Measurements from ENCODE around the gene GAL3ST2. TPM values are rescaled to one million over a fixed set of nuclear protein-coding genes. Genes with fewer than 3 reads are reported as not detected.
"Not testable (repeated sequence)": the region's sequence is repeated elsewhere in the genome, so short reads cannot be mapped to it uniquely, and the experiment has no call there.

Gene GAL3ST2
- total RNA-seq: under 1 TPM; 0.21 to 0.25 TPM

DNA sequence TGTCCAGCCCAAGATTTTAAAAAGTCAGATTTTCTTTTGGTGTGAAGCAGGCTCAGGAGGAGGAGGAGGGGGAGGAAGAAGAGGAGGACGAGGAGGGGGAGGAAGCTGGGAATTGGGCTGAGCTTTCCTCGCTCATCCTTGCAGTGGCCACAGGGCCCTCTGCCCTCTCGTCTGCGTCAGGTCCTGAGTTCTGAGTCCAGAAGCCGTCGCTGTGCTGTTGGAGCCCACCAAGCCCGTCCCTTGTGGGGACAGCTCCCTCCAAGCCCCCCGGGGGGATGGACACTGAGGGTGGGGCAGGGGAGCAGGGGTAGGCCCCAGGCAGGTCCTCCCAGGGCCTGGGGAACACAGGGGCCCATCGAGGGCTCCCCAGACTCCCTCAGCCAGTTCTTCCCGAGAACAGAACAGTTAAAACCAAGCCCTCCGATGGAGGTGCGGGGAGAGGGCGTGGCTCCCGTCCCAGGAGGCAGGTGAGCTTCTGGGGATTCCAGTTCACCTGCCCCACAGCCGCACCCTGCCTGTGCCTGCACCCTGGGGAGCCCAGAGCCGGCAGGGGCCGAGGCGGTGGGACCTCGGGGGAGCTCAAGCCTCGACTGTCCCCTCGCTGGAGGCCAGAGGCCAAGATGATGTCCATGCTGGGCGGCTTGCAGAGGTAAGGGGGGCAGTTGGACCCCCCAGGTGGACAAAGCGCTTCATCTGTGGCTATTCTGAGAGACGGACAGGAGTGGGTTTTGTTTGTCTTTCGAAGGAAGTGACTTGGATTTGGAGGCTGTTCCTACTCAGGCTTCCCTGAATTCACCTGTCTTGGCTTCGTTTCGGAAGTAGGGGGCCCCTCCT, at the start of gene GAL3ST2:
Gene GAL3ST2 (plus strand): TSS at position 487 of the 834 bp plus-strand sequence. CDS start 134 bp downstream, at position 621.
- ChIA-PET POLR2A (no interaction called here), CTCF (no interaction called here)

DNA sequence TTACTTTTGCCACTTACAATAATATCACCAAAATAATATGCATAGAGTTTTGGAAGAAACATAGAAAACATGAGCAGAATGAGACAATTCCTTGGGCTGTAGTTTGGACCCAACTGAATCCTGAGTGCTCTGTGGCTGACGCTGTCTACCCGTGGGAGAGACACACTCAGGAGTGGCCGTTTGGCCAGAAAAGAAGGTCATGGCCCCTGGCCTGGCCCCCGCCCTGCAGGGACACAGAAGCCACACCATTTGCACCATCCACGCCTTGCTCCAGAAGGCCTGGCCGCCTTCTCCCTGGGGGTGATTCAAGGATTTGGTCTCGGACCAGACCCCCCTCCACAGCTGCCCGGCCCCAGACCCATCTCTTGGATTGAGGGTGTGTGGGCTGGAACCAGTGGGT, 48.6 kb upstream of the GAL3ST2 start:
- CTCF ChIA-PET: no interaction called here
- POLR2A ChIA-PET: no interaction called here

DNA sequence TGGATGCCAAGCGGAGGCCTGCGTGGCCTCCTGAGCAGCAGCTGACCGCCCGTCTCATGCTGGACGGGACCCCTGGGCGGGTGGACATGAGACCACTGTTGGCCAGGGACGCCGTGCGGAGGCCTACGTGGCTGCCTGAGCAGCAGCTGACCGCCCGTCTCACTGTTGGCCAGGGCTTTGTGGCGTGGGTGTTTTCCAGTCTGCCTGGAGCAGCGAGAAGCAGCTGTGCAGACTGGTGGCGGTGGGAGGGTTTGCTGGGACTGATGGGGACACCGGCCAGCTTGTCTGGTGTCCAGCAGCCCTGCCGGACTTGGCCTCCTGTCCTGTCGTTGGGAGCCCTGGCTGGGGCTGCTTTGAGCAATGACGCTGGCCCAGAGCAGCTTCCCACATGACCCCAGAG, 48.0 kb upstream of the GAL3ST2 start:
- CTCF ChIA-PET: no interaction called here

GRCh38 chr2:241729868-241730267, 46.8 kb upstream of the GAL3ST2 start:
- ChIA-PET CTCF (interaction anchor here (0.6 kb wide), 1 partner anchor 18 kb away, joined by 3 read pairs; no protein-coding TSS in a partner anchor), POLR2A (no interaction called here)

More for the DNA sequence above, 48.0 kb upstream of the GAL3ST2 start:
- POLR2A ChIA-PET: no interaction called here

DNA sequence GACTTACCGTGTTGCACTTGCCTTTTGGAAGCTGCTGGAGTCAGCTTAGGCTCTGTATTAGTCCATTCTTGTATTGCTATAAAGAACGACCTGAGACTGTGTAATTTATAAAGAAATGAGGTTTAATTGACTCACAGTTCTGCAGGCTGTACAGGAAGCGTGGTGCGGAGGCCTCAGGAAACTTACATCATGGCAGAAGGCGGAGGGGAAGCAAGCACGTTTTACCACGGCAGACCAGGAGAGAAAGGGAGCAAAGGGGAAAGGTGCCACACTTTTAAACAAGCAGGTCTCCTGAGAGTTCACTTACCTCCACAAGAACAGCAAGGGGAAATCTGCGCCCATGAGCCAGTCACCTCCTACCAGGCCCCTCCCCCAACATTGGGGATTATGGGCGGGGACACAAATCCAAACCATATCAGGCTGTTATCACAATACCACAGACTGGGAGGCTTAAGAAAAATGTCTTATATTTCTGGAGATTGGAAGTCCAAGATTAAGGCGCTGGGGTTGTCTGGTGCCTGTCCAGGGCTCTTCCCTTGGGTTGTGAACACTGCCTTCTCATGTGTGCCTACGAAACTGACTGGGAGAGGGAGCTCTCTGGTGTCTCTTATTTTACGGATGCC, 45.8 kb upstream of the GAL3ST2 start:
- ChIA-PET POLR2A (no interaction called here), CTCF (interaction anchor here (1.1 kb wide), 1 partner anchor 9 kb away, joined by 3 read pairs; no protein-coding TSS in a partner anchor)

DNA sequence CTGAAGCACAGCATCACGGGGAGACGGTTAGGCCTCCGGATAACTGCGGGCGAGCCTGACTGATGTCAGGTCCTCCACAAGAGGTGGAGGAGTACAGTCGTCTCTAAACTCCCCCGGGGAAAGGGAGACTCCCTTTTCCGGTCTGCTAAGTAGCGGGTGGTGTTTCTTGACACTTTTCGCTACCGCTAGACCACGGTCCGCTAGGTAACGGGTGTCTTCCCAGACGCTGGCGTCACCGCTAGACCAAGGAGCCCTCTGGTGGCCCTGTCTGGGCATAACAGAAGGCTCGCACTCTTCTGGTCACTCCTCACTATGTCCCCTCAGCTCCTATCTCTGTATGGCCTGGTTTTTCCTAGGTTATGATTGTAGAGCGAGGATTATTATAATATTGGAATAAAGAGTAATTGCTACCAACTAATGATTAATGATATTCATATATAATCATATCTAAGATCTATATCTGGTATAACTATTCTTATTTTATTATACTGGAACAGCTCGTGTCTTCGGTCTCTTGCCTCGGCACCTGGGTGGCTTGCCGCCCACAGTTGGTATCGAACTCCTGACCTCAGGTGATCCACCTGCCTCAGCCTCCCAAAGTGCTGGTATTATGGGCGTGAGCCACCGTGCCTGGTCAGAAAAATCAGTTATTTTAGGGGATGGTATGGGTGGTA, 44.0 kb upstream of the GAL3ST2 start:
- CTCF ChIA-PET: interaction anchor here (0.8 to 2.3 kb wide), 3 partner anchors 145 to 146 kb away, joined by 4 to 11 read pairs (median 4); no protein-coding TSS in a partner anchor
- POLR2A ChIA-PET: not testable (repeated sequence)

- POLR2A ChIA-PET: interaction anchor here (0.6 to 1.8 kb wide), 4 partner anchors 30 to 427 kb away, joined by 4 to 14 read pairs (median 6); partner anchors contain the start of genes ING5 and RTP5
- CTCF ChIA-PET: interaction anchor here (0.6 to 2.3 kb wide), 8 partner anchors 10 to 145 kb away, joined by 3 to 11 read pairs (median 4); partner anchors contain the start of gene DTYMK
Measured at GRCh38 chr2:241733391-241734207, 43.0 kb upstream of the GAL3ST2 start.

DNA sequence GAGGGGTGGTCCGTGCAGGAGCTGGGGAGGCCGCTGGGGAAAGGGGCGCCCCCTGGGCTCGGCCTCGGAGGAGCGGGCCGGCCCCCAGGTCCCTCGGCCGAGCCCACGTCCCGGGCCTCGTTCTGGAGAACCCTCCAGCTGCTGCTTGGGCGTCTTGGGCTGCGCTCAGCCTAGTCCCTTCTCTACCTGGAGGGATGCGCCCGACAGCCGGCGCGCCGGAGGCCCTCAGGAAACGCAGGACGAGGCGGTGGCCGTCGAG, 42.5 kb upstream of the GAL3ST2 start:
- ChIA-PET CTCF (interaction anchor here (0.6 to 2.3 kb wide), 6 partner anchors 10 to 145 kb away, joined by 3 to 11 read pairs (median 4); partner anchors contain the start of gene DTYMK), POLR2A (interaction anchor here (1.2 to 1.8 kb wide), 3 partner anchors 29 to 135 kb away, joined by 5 to 14 read pairs (median 6); partner anchors contain the start of genes ING5 and RTP5)

DNA sequence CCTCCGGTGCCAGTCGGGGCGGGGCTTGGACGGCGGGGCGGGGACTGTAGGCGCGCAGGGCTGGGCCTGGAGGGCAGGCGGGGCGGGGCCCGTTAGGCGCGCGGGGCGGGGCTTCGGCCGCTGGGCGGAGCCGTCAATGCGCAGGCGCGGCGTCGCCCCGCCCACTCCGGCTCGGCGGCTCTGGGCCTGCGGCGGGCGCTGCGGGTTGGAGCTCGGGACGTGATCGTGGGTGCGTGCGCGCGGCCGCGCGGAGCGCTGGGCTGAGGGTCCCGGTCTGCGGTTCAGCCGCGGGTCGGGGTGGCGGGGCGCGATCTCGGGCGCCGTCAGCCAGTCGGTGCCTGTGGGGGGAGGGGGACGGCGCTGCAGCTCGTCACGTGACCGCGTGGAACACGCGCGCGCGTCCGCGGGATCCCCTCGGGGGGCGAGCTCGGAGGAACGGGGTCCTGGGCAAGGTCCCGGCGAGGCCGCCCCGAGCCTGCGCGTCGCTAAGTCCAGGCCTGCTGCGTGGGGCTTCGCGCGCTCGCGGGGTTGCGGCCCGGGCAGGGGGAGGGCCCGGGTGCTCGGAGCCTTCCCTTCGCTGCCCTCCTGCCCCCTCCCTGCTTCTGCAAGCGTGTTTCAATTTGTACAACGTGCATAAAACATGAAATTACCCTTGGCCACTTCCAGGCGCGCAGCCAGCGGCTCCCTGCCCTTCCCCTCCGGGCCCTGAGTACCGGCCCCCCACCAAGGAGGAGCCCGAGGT, 42.0 kb upstream of the GAL3ST2 start, which contains the start of gene D2HGDH:
Gene D2HGDH (plus strand): TSS at position 164 of the 742 bp plus-strand sequence. CDS start 595 bp downstream, outside the sequence.
- ChIA-PET POLR2A (interaction anchor here (1.2 to 1.8 kb wide), 3 partner anchors 28 to 134 kb away, joined by 5 to 14 read pairs (median 6); partner anchors contain the start of genes ING5 and RTP5), CTCF (interaction anchor here (1.0 to 2.3 kb wide), 6 partner anchors 11 to 144 kb away, joined by 3 to 11 read pairs (median 4); partner anchors contain the start of gene DTYMK)

- ChIA-PET POLR2A (no interaction called here), CTCF (interaction anchor here (1.1 to 1.3 kb wide), 2 partner anchors 34 to 142 kb away, joined by 3 to 4 read pairs; partner anchors contain the start of gene ING5)
Measured at GRCh38 chr2:241736111-241736510, 40.5 kb upstream of the GAL3ST2 start.

DNA sequence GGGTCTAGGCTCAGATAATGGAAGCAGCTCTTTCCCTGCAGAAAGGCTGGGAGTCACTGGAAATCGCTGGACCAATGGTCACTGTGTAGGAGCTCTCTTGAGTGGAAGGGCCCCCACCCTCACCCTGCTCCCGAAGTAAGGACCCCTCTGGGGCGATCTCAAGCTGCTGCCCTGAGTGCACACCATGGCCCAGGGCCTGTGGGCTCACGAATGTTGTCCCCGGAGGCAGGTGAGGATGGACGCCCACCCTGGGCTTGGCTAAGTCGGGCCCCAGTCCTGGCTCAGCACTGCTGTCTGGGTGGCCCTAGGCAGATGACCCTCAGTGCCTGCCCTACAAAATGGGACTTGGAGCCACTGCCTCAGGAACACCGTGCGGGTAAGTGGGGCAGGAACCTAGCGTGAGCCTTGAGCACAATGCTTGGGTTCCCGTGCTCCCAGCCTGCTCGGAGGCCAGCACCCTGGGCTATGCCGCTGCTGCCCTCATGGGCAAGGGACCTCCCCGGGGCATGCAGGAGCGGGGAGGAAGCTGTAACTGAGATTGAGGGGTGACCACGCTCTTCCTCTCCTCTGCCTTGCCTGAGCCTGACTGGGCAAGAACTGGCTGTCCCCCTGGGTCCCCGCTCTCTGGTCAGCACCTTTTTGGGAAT, 38.5 kb upstream of the GAL3ST2 start:
- POLR2A ChIA-PET: interaction anchor here (0.6 kb wide), 1 partner anchor 106 kb away, joined by 3 read pairs; no protein-coding TSS in a partner anchor
- CTCF ChIA-PET: no interaction called here

DNA sequence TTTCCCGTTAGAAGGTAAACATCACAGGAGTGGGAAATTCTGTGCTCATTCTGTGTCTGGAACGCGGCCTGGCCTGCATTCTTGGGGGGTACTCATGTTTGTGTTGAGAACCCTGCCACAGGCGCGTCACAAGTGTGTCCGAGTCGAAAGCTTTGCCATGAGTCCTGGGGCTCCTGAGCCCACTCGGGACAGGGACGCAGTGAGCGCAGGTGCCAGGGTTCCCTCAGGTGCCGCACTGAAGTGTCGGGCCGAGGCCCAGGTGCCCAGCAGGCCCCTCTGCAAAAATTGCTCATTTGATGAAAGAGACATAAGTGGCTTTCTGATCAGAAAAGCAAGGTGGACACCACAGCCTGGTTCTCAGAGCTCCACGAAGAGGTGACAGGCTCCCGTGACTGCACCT, 37.4 kb upstream of the GAL3ST2 start:
- CTCF ChIA-PET: interaction anchor here (2.2 kb wide), 1 partner anchor 24 kb away, joined by 13 read pairs; no protein-coding TSS in a partner anchor
- POLR2A ChIA-PET: interaction anchor here (1.1 kb wide), 1 partner anchor 130 kb away, joined by 3 read pairs; the partner anchor contains the start of gene RTP5

- ChIA-PET POLR2A (interaction anchor here (0.7 to 1.4 kb wide), 3 partner anchors 37 to 129 kb away, joined by 3 to 4 read pairs (median 3); partner anchors contain the start of genes DTYMK, ING5 and RTP5), CTCF (interaction anchor here (0.7 to 2.2 kb wide), 3 partner anchors 8 to 120 kb away, joined by 3 to 13 read pairs (median 3); partner anchors contain the start of gene PDCD1)
Measured at GRCh38 chr2:241739651-241740050, 37.0 kb upstream of the GAL3ST2 start.

GRCh38 chr2:241741016-241741415, 35.6 kb upstream of the GAL3ST2 start:
- CTCF ChIA-PET: interaction anchor here (0.7 to 2.2 kb wide), 6 partner anchors 22 to 138 kb away, joined by 3 to 13 read pairs (median 4); partner anchors contain the start of gene PDCD1
- POLR2A ChIA-PET: interaction anchor here (0.7 to 1.3 kb wide), 3 partner anchors 21 to 103 kb away, joined by 3 to 8 read pairs (median 4); no protein-coding TSS in a partner anchor

- CTCF ChIA-PET: no interaction called here
- POLR2A ChIA-PET: no interaction called here
Measured at GRCh38 chr2:241742320-241742939, 34.2 kb upstream of the GAL3ST2 start.

- CTCF ChIA-PET: not testable (repeated sequence)
- POLR2A ChIA-PET: interaction anchor here (1.1 kb wide), 1 partner anchor 124 kb away, joined by 3 read pairs; no protein-coding TSS in a partner anchor
Measured at GRCh38 chr2:241743008-241743407, 33.6 kb upstream of the GAL3ST2 start.

All from activated CD8-positive, alpha-beta memory T cell treated with anti-CD3 and anti-CD28 coated beads for 36 hours (primary cell).